Cardiac fibroblast (primary cell): Measurements from ENCODE around the gene HMGXB3.
A peak's percentile ranks its signal among the peaks of the same experiment; 100 is the strongest.

Experiments used
- DNase-seq, 2 donors: peaks; one replicate each; pipeline versions ENCODE4 v3.0.0 to v3.0.0-alpha.2; 2010; ENCODE audit warnings: low read depth in 2 of 2
- H3K4me3 ChIP-seq, 2 donors: replicated peaks in 1 of 2; 1 replicate in 1 of 2; 2 replicates in 1 of 2; pipeline ENCODE4 v1.5.1; 2011; ENCODE audit warnings: low read depth in 2 of 2, low read length in 2 of 2, mild to moderate bottlenecking in 2 of 2, moderate library complexity in 1 of 2
- TF ChIP-seq, protein P1 (sequence below): IDR thresholded peaks from one replicate; pipeline ENCODE4 v1.5.1; 2011; ENCODE audit warnings: low read depth, mild to moderate bottlenecking, low read length, inconsistent platforms

Gene HMGXB3

DNA sequence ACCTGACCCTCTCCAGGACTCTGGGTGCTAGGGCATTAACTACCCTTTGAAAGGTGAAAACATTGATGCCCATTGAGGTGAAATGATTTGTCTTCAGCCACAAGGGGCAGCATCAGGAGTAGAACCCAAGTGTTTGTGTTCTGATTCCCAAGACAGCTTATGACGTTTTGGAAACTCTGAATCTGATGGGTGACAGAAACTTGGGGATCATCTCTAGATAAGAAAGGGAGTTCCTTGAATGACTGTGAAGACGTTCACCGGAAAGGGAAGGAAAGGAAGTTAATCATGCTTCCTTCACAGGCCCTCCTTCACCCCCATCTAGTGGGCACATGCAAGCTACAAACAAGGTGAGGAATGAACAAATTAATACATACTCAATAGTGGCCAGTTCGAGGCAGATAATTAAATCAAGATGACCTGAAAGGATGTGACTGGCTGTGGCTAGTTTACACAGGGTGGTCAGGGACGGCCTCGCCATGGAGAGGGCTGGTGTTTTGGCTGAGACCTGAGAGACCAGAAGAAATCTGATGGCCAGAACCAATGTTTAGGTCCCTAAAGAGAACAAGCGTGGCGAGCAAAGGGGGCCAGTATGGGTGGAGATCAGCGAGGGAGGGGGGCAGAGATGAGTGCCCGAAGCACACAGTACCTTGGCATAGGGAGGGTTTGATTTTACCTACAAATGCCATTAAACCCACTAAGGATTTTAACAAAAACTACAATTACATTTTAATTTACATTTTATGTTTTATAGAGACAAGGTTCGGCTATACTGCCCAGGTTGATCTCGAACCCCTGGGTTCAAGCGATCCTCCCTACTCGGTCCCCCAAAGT is 40.9 kb upstream of the HMGXB3 start:
- TF ChIP-seq, protein P1, sequence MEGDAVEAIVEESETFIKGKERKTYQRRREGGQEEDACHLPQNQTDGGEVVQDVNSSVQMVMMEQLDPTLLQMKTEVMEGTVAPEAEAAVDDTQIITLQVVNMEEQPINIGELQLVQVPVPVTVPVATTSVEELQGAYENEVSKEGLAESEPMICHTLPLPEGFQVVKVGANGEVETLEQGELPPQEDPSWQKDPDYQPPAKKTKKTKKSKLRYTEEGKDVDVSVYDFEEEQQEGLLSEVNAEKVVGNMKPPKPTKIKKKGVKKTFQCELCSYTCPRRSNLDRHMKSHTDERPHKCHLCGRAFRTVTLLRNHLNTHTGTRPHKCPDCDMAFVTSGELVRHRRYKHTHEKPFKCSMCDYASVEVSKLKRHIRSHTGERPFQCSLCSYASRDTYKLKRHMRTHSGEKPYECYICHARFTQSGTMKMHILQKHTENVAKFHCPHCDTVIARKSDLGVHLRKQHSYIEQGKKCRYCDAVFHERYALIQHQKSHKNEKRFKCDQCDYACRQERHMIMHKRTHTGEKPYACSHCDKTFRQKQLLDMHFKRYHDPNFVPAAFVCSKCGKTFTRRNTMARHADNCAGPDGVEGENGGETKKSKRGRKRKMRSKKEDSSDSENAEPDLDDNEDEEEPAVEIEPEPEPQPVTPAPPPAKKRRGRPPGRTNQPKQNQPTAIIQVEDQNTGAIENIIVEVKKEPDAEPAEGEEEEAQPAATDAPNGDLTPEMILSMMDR = peak; percentile 59
- peak; percentile 74 to 89 for DNase-seq
- peak overlapping the region; percentile 78 to 86 for H3K4me3 ChIP-seq

DNA sequence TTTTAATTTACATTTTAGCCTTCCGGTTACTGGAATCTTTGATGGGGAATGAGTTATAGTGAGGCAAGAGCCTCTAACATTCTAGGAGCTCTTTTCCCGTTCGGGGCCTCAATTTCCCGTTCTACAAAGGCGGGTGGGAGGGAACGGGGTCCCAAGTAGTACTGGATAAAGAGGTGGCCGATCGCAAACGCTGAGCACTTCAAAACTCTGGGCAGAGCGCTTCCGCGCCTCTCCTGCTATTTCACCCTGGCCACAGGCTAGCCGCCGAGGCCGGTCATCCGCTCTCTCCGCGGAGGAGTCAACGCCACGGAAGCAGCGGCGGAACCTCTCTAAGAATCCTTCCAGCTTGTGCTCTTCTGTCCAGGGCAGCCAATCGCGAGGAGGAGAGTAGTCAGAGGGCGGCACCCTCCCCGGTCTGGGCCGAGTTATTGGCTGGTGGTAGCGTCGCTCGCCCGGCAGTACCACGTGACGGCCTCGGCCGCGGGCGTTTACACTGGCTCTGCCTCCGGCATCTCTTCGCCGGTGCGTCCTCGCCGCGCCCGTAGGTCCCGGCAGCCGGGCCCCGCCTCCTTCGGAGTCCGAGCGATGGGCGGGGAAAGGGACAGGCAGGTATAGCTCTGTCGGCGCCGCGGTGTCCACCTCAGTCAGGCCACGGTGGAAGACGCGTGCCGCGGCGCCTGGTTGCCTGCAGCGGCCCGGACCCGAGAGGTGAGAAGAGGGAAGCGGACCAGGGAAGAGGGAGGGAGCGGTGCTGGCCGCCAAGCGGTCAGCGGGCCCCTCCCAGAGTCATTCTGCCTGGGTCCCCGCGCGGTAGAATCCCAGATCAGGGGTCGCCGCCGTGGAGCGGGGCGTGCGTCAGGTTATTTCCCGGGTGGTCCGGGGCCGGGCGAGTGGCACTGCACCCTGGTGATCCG is 40.0 kb upstream of the HMGXB3 start, which contains the start of gene SLC26A2:
Gene SLC26A2, plus strand, starts transcription at position 487 of the 914 bp plus-strand sequence. CDS start 16,895 bp downstream, outside the sequence.
- TF ChIP-seq, protein P1 = peak; percentile 2
- peak within 1 kb of the TSS; percentile 78 to 86 for H3K4me3 ChIP-seq
- DNase-seq = peak; percentile 99

DNA sequence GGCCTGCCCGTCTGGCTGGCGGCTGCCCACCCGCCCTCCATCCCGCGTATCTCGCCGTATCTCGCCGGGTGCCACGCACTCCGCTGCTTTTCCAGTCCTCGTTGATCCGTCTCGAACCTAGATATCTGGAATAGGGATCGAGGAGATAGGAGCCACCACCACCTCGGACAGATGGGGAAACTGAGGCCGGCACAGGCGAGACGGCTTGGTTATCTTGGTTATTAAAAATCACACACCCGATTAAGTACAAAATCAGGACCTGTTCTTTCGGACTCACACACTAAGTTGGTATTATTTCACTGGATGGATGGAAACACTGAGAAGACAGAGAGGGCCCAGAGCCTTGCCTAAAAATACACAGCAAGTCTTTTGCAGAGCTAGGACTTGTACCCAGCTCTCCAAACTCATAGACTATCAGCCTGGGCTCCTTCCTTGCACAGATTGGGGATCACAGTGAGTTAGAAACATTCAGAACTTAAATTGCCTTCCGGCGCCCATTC is 39.3 kb upstream of the HMGXB3 start:
- DNase-seq = peak in 1 of 2 donors; percentile 9
- TF ChIP-seq, protein P1 = no peak
- H3K4me3 ChIP-seq = peak overlapping the region; percentile 78 to 86

DNA sequence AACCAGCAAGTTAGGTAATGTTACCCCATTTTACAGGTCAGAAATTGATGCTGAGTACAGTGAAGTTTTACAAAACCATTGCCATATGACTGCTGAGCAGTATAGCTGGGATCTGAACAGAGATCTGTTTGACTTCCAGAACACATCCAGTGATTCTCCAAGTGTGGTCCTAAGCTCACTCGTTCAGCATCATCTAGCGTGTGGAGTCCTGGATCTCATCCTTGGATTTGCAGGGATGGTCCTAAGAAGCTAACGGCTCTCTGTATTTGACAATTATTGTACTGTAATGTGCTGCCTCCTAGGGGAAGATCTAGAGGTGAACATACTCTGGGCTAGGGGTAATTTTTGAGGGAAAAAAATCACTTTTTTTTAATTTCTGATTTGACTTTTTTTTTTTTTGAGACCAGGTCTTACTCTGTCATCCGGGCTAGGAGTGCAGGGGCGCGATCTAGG is 38.6 kb upstream of the HMGXB3 start:
- no peak overlapping the region for H3K4me3 ChIP-seq
- TF ChIP-seq, protein P1 = peak; percentile 73
- DNase-seq = peak; percentile 79 to 84

DNA sequence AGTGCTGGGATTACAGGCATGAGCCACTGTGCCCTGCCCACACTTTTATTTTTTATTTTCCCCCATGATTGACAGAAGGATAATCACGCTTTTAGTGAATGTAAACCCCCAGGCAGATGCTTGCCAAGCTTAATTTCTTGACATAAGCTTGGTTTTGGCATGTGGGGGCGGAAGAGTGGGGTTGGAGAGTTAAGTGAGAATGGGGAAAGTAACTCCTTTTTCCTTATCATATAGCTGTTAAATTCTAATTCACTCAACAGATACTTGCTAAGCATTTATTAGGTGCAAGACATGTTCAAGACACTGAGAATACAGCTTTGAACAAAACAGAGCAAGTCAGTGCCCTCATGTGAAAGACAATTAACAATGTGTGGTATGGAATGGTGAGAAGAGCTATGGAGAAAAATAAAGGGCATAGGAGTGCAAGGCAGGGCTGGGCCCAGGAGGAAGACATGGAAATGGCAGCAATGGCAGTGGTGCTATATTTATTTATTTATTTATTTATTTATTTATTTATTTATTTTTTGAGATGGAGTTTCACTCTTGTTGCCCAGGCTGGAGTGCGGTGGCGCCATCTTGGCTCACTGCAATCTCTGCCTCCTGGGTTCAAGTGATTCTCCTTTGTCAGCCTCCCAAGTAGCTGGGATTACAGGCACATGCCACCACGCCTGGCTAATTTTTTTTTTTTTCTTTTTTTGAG is 37.8 kb upstream of the HMGXB3 start:
- H3K4me3 ChIP-seq = no peak overlapping the region
- no peak for DNase-seq
- TF ChIP-seq, protein P1 = no peak

DNA sequence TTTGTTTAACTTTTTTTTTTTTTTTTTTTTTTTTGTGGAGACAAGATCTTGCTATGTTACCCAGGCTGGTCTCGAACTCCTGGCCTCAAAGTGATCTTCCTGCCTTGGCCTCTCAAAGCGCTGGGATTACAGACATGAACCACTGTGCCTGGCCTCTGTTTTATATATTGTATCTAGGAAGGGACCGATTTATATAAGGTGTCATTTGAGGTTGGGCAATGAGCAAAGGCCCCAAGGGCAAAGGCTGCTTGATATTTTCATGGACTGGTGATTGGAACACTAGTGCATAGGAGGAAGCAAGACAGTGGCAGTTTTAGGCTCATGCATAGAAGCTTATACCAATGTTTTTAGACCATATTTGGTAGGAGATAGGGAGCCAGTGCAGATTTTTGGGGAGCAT is 36.8 kb upstream of the HMGXB3 start:
- no peak for DNase-seq
- no peak overlapping the region for H3K4me3 ChIP-seq
- TF ChIP-seq, protein P1 = no peak
